ENCODE results near the gene SNX15.
"Not testable (repeated sequence)": the region's sequence is repeated elsewhere in the genome, so short reads cannot be mapped to it uniquely, and the experiment has no call there.

SNX15 gene, protein sequence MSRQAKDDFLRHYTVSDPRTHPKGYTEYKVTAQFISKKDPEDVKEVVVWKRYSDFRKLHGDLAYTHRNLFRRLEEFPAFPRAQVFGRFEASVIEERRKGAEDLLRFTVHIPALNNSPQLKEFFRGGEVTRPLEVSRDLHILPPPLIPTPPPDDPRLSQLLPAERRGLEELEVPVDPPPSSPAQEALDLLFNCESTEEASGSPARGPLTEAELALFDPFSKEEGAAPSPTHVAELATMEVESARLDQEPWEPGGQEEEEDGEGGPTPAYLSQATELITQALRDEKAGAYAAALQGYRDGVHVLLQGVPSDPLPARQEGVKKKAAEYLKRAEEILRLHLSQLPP

DNA sequence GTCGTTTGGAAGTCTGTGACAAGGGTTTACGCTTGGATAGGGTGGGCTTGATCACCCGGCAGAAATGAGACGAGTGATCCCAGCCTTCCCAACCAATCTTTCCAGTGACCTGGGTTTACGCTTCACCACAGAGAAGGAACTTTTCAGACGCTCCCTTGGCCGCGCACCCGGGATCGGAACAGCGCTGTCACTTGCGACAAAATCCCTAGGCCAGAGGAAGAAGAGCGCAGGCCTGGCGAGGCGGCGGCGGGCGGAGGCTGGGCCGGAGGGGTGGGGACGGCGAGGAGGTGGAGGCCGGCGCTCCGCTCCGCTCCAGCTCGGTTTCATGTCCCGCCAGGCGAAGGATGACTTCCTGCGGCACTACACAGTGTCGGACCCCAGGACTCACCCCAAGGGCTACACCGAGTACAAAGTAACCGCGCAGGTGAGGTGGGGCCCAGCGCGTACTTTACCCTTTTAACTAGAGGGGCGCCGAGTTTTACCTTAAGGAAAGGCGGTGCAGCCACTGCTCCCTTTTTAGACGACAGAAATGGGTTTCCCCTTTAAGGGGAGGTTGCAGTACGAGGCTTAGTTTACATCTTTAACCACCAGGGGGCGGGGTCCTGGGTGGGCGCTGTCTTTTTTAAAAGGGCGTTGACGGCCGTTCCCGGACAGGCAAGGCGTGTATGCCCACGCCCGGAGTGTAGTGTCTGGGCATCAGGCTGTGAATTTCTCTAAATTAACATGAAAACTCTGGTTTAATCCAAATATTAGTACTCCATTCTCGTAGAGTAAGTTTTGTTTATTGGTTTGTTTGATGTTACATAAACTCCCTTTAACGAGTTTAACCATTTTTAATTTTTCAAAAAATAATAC, at the start of gene SNX15:
TSS of gene SNX15 (plus strand) at position 227 of the 855 bp plus-strand sequence. CDS start at position 326, 99 bp downstream.
- peak; percentile 97 for DNase-seq (ENCODE audit: low spot score)

DNA sequence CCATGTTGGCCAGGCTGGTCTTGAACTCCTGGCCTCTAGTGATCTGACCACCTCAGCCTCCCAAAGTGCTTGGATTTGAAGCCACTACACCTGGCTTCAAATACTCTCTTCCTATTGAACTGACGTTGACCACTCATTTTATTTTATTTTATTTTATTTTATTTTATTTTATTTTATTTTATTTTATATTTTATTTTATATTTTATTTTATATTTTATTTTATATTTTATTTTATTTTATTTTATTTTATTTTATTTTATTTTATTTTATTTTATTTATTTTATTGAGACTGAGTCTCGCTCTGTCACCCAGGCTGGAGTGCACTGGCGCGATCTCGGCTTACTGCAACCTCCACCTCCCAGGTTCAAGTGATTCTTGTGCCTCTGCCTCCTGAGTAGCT, 43.9 kb upstream of the SNX15 start:
- DNase-seq (ENCODE audit: low spot score), result not testable (repeated sequence)

DNA sequence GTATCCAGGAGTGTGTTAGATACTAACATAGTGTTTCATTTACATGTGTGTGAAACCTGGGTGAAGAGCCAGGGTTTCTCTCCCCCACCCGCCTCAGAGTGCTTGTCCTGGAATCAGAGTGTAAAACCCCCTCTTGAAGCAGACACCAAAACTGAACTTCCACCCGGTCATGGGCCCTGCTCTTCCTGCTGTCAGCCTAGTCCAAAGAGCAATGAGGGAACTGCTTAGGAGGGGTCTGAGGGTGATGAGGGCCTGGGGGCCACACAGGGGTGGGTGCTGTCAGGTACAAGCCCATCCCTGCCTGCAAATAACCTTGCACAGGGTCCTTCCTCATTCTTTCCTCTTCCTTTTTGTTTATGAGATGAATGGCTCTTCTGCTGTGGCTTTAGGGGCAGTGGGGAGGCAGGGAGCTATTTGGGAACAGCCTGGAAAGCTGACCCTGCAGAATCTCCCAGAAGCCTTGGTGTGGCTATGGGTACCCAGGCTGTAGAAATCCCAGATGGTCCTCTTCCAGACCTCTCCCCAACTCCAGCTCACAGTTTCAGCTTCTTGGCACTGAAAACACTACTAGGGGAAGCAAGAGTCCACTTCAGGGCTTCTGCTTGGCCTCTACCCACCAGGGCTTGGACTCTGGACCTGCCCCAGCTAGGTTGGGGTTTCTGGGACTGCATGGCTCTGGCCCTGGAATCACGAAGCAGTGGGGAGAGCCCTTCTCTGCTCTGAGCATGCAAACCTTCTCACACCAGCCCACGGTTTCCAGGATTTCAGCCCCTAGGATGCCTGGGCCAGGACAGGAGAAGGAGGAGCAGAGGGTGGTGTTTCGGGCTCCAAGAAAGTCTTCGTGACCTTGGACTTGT, 39.0 kb upstream of the SNX15 start:
- DNase-seq (ENCODE audit: low spot score), result no peak

DNA sequence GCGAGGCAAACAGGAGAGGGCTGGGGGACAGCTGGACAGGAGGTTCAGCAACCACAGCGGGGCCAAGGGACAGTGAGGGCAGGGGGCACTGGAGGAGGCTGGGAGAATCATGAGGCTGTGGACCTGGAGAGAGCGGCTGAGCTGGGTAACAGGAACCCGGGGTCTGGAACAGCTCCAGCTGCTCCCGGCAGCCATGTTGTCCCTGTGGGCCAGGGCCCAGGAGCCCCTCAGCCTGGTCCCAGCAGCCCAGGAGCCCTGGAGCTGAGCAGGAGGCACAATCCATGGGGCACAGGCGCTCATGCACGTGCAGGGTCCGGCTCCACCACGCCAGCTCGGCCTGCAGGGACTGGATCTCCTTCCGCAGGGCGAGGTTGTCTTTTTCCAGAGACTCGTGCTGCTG, 37.8 kb upstream of the SNX15 start:
- DNase-seq (ENCODE audit: low spot score), result no peak

DNA sequence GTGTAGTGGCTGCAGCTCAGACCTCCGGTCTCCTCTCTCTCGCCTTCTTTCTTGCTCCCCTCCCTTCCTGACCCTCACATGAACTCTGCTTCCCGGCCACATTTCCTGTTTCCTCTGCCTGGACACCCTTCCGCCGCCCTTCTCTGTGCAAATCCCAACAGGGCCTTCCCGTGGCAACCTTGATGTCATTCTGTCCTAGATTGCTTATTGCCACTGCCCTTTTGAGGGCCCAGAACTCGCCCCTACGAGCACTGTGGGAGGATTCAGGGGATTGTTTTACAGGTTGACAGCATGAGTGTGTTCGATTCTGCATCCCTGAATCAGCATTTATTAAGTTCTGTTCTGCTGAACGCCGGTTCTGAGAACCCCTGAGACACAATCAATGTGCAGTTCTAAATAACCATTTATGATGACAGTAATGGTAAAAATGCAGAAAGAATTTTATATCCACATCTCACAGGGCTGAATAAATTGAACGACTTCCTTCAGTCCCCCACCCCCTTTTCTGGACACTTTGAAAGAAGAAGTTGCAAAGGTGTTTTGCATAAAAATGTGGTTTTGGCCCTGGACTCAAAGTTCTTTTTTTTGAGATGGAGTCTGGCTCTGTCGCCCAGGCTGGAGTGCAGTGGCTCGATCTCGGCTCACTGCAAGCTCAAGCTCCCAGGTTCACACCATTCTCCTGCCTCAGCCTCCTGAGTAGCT, 36.9 kb upstream of the SNX15 start:
- DNase-seq (ENCODE audit: low spot score), result no peak

DNA sequence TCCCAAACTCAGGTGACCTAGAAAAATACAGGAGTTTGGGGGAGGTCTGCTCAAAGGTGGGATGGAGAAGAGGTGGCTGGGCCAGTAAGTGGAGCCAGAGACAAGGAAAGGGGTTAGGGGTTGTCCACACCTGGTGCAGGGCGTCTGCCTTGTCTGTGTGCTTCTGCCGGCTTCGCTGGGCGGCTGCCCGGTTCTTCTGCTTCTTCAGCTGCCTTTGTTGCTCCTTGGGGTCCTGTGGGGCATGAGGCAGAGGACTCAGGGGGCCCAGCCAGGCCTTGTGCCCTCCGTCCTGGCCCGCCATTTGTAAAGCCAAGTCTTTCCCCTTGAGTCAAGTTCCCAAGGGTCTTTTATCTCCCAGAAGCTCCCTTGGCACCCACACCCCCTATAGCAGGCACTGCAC, 32.9 kb upstream of the SNX15 start:
- no peak for DNase-seq (ENCODE audit: low spot score)

DNA sequence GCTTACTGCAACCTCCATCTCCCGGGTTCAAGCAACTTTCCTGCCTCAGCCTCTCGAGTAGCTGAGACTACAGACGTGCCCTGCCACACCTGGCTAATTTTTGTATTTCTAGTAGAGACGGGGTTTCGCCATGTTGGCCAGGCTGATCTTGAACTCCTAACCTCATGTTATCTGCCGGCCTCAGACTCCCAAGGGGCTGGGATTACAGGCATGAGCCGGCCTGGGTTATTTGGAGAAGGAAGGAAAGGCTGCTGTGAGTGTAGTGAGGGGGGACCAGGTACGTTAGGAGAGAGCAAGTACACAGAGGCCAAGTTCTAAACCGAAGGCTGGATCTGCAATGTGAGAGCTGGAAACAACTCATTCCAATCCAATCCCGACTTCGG, 30.9 kb upstream of the SNX15 start:
- peak; percentile 1 for DNase-seq (ENCODE audit: low spot score)

DNA sequence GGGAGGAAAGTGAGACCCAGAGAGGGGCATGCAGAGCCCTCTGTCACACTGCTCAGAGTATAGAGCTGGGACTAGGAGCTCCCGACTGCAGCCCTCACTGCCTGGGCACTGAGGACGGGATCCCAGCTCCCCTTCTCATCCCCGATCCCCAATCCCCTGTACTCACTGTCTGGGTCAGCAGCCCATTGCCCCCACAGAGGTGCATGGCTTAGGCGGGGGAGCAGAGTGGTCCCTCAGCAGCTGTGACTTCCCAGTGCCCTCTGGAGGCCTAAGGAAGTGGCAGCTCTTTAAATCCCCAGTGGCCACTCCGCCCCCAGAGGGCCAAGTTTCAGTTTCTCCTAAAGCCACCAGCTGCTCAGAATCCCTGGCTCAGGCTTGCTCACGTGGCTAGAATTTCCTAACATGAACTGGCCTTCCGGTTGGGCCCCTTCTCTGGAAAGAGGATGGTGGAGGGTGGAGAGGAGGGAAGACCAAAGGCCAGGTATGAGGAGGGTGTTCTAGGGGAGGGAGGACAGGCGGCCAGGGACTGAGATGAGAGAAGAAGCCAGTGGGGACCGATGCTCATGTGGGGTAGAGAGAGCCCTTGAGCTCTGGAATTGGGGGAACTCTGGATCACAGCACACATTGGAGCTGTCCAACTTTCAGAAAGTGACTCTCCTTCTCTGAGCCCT, 30.4 kb upstream of the SNX15 start, which contains the start of gene BATF2:
TSS of gene BATF2 (minus strand) at position 262 of the 671 bp plus-strand sequence. CDS start at position 205, 57 bp downstream.
- DNase-seq (ENCODE audit: low spot score), result peak; percentile 77

DNA sequence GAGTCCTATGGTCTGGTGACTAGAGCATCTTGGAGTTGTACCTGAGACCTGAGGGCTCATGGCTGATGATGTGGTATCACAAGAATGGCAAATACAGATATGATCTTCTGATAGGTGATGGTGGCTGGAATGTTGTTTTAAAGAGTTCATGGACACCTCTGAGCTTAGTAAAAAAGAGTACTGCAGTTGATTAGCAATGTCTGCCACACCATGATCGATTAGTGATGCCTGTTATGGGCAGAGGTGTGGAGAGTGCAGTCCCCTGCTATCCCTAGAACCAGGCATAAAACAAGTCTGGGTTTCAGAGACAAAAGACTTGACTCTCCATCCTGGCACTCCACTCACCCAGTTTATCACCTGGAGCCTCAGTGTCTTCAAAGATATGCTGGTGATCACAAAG, 29.1 kb upstream of the SNX15 start:
- DNase-seq (ENCODE audit: low spot score), result peak; percentile 21

DNA sequence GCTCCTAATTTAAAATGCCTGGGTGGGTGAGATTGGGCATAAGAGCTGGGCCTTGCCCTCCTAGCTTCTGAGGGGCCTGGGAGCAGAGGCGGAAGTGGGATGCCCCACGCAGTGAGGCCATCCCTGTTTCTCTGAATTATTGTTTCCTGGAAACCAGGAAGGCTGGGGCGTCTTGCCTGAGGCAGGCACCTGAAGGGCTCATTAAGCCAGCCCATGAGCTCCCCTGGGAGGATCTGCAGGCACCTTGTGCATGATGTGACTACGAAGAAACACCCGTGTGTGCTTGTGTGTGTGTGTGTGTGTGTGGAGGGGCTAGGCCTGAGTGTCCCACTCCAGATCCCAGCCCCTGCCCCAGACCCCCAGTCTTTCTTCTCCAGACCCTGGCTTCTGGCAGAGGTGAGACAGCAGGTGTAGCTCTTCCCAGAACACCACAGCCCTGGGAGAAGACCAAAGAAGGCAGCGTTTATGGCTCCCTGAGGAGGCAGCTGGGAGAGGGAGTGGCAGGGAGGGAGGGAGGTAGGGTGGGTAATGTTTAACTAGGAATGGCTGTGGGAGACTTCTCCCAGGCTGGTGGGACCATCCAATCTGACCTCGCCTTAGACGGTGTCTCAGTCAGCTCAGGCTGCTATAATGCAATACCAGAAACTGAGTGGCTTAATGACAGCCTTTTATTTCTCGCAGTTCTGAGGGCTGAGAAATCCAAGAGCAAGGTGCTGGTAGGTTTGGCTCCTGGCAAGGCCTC, 28.4 kb upstream of the SNX15 start:
- DNase-seq (ENCODE audit: low spot score), result peak; percentile 83

DNA sequence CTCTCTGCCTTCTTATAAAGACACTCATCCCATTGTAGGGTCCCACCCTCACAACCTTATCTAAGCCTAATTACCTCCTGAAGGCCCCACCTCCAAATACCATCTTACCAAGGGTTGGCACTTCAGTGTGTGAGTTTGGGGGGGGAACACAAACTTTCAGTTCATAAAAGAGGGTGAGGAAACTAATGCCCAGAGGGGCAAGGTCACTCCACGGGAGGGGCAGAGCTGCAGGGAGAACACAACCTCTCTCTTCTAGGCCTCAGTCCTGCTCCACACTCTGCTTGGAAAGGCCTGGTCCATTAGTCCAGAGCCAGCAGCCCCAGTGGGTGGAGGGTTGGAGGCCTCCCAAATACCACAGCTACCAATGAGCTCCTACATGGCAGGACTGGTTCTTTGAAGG, 27.8 kb upstream of the SNX15 start:
- no peak for DNase-seq (ENCODE audit: low spot score)

DNA sequence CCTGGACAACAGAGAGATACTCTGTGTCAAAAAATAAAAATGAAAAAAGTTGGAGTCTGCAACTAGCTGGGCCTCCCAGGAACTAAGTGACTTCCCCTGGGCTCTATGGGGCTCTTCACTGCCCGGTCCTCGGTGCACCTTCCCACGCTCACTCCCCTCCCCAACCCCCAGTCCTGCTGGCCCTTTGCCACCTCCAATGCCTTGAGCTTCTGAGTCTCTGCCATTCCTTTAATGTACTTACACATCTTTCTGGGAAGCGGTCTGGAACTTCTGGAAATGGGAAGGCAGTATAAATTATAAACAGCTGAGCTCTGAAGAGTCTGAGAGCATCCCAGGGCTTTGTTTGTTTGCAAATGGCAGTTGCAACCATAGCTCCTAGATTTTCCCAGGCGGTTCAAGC, 24.5 kb upstream of the SNX15 start:
- no peak for DNase-seq (ENCODE audit: low spot score)

DNA sequence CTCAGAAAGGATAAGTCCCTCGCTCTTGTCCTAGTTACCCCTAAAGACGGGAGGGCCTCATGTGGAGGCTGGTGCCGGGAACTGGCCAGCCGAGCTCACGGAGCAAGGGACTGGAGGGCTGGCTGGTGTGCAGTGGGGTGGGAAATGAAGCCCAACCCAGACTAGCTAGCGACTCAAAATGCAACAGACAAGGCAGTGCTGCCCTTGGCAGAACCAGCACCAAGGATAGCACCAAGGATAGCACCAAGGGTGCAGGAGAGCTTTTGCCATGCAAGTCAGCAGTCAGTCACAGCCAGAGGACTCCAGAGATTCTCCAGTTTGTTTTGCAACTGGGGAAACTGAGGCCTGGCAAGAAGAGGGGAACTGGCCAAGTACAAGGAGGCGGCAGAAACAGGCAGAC, 24.0 kb upstream of the SNX15 start:
- no peak for DNase-seq (ENCODE audit: low spot score)

DNA sequence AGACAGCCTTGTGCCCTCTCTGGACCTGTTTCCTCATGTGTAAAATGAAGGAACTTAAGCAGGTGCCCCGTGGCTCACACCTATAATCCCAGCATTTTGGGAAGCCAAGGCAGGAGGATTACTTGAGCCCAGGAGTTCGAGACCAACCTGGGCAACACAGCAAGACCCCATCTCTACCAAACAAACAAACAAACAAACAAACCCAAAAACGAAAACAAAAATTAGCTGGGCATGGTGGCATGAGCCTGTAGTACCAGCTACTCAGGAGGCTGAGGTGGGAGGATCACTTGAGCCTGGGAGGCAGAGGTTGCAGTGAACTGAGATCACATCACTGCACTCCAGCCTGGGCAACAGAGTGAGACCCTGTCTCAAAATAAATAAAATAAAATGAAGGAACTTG, 23.3 kb upstream of the SNX15 start:
- DNase-seq (ENCODE audit: low spot score), result not testable (repeated sequence)

DNA sequence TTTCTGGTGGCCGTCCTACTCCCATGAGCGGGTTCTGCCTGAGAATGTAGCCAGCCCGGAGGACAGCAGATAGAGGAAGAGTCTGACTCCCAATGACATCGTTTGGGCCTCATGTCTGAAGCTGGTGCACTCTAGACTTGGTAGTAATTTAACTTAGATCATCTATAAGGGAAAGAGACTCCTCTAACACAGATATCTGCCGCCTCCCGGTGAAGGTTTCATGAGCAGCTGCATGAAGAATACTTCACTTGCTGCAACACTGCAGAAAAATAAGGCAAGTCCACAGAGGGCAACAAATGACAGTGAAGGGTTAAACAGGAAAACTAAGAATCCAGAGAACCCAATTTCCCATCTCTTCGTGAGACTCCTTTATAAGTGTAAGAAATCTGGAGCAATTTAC, 19.2 kb upstream of the SNX15 start:
- DNase-seq (ENCODE audit: low spot score), result no peak

DNA sequence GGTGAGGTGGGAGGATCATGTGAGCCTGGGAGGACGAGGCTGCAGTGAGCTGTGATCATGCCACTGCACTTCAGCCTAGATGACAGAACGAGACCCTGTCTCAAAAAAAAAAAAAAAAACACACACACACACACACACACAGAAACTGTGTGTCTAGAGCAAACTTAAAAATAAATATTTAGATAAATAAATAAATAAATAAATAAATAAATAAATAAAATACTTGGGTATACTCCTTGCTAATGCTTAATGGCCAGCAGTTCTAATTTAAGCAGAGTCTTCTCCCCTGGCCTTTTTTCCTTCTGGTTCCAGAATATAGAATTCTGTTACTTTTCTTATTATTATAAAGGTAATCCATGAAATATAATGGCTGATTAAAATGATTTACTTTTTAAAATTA, 18.4 kb upstream of the SNX15 start:
- no peak for DNase-seq (ENCODE audit: low spot score)

DNA sequence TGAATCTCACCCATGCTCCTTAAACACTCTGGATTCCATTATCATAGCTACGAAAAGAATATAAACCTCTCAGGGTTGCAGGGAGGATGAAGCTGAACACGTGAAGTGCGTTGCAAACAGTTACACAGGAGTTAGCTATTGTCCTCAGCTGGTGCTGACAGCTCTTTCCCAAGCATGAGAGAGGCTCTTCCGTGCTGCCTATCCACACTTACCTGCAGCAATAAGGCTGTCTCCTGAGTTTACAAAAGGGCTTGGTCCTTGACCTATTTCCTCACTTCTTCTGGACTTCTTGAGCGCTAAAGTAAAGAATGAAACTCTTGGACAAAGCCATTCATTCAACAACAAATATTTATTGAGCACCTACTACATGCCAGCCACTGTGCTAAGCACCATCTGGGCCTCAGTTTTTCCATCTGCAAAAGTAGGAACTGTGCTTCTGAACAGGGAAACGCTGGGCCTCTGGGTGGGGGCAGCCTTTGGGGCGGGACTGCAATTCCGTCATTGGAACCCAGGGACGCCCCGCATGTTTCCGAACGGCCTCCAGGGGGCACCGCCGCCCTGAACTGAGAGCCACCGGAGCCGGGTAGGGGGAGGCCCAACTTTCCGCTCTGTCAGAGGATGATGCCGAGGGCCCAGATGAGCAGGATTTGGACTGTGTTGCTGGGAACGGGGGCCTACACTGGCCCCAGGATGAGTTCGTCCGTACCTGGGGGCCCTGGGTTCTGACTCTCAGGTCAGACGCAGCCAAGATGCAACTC, 13.9 kb upstream of the SNX15 start:
- DNase-seq (ENCODE audit: low spot score), result peak; percentile 85

DNA sequence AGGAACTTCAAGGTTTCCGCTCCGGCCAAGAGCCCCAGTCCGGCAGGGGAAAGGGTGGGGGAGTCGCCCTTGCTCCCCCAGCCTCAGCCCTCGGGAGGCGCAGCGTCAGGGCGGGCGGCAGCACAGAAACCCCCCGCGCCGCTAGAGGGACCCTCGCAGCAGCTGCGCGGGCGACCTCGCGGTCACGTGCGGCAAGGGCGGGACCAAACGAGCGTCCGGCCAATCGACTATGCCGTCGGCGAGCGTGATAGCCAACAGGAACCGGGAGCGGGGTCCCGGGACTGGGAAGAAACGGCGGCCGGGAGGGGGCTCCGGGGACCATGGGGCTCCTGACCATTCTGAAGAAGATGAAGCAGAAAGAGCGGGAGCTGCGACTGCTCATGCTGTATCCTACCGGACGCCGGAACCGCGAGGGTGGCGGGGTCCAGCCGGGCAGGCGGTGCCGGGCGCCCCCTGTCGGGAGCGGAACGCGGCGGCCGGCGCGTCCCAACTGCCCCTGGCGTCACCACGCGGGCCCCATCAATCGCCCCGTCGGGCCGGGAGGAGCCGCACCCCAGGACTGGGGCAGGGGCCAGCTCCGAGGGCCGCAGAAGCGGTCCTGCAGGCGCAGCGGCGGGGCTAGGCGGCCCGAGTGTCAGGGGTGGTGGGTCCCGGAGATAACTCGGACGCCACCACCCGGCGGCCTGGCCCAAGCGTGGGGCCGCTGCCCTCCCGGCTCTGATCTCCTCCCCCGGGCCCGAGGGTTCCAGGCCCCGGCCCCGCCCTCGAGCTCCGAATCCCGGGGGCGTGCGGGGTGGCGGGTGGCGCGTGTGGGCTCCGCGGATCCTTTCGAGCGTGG, 13.1 kb upstream of the SNX15 start, which contains the start of gene ARL2:
TSS of gene ARL2 (plus strand) at position 273 of the 838 bp plus-strand sequence. CDS start at position 321, 48 bp downstream.
- peak; percentile 89 for DNase-seq (ENCODE audit: low spot score)

All from LoVo (cell line).